Mesodermal cell (in vitro differentiated cells): ENCODE results near the gene TMEM167B.

Source experiments
- H3K27ac ChIP-seq: 2 replicates; pipeline ENCODE4 v1.7.0; 2013; ENCODE audit warnings: mild to moderate bottlenecking, low read depth, low read length, moderate library complexity; ENCODE audit not compliant: severe bottlenecking
- H3K36me3 ChIP-seq: 2 replicates; pipeline ENCODE4 v1.7.1; 2013; ENCODE audit warnings: mild to moderate bottlenecking, low read length, moderate library complexity; ENCODE audit not compliant: control insufficient read depth, insufficient read depth
- H3K4me1 ChIP-seq: one replicate; pipeline ENCODE4 v1.7.1; 2013; ENCODE audit warnings: mild to moderate bottlenecking, low read length; ENCODE audit not compliant: insufficient read depth, control insufficient read depth, poor library complexity, severe bottlenecking
- H3K4me3 ChIP-seq: 2 replicates; pipeline ENCODE4 v1.7.0; 2013; ENCODE audit warnings: low read length, control low read depth, mild to moderate bottlenecking; ENCODE audit not compliant: insufficient read depth, poor library complexity, severe bottlenecking; ENCODE audit errors: extremely low read depth
- H3K9me3 ChIP-seq: 2 replicates; pipeline ENCODE4 v1.7.1; 2013; ENCODE audit warnings: mild to moderate bottlenecking, low read length, moderate library complexity; ENCODE audit not compliant: control insufficient read depth
- WGBS, 2 experiments: methylation state at CpG; one replicate each; pipeline ENCODE4 v1.1.5; 2013; ENCODE audit warnings: missing lambda C conversion rate in 2 of 2; ENCODE audit not compliant: insufficient coverage in 2 of 2; 5-methylcytosine and 5-hydroxymethylcytosine counted together

Gene TMEM167B

GRCh38 chr1:109114342-109114674 lies 23.7 kb downstream of the TMEM167B start:
- H3K4me1 ChIP-seq: no peaks in the 10 kb centered on the region
- H3K27ac ChIP-seq: no peak overlapping the region
- H3K4me3 ChIP-seq: peak overlapping the region; percentile 16
- H3K36me3 ChIP-seq: no peaks in the 10 kb centered on the region
- WGBS, 2 experiments: 10 to 13% methylated on average over 9 to 12 of the region's 12 CpGs
- no peaks in the 10 kb centered on the region for H3K9me3 ChIP-seq

DNA sequence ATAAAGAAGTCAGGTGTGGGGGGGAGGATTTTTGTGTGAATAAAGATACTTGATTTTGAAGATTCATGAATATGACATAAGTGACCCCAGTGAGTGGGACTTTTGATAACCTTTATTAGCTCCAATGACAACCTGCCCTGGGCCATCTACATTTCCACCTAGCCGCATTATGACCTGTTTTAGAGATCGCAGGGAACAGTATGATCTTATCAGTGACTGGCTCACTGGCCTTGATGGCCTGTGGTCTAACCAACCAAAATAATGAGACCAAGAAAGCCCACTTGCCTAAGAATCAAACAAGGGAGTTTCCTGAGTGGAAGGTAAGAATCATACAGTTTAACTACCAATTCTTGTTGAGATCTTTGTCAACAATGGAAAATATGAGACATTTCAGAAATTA lies 25.1 kb downstream of the TMEM167B start:
- H3K4me3 ChIP-seq: no peak overlapping the region
- H3K27ac ChIP-seq: no peak overlapping the region
- H3K4me1 ChIP-seq: no peaks in the 10 kb centered on the region
- WGBS, 2 experiments: 94% methylated on average over 2 of the region's 2 CpGs; no CpG with 5 or more reads in 1 of the 2 experiments
- H3K36me3 ChIP-seq: no peaks in the 10 kb centered on the region
- H3K9me3 ChIP-seq: no peaks in the 10 kb centered on the region

- Histone ChIP-seq H3K36me3 (no peaks in the 10 kb centered on the region), H3K9me3 (no peaks in the 10 kb centered on the region), H3K4me3 (no peak overlapping the region), H3K27ac (no peak overlapping the region), H3K4me1 (no peaks in the 10 kb centered on the region)
- WGBS, 2 experiments: no CpG with 5 or more reads among the region's 1 CpG
Observed at GRCh38 chr1:109116286-109116685, 25.7 kb downstream of the TMEM167B start.

- H3K4me3 ChIP-seq: no peak overlapping the region
- 86 to 91% methylated on average over 1 to 3 of the region's 3 CpGs for WGBS, 2 experiments
- no peak overlapping the region for H3K27ac ChIP-seq
- no peaks in the 10 kb centered on the region for H3K9me3 ChIP-seq
- no peaks in the 10 kb centered on the region for H3K4me1 ChIP-seq
- no peaks in the 10 kb centered on the region for H3K36me3 ChIP-seq
Observed at GRCh38 chr1:109118089-109118488, 27.5 kb downstream of the TMEM167B start.

DNA sequence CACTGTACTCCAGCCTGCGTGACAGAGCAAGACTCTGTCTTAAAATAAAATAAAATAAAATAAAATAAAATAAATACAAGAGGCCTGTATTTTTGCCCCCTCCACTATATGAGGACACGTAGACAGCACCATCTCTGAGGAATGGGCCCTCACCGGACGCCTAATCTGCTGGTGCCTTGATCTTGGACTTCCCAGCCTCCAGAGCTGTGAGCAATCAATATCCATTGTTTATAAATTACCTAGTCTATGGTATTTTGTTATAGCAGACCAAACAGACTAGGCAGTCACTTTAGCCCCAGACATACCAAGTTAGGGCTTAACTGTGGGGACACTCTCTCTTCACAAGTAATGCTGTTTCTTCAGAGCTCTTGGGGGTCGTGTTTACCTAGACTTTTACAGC lies 29.8 kb downstream of the TMEM167B start:
- WGBS, 2 experiments: 94% methylated on average over 3 of the region's 5 CpGs; no CpG with 5 or more reads in 1 of the 2 experiments
- no peaks in the 10 kb centered on the region for H3K36me3 ChIP-seq
- no peak overlapping the region for H3K27ac ChIP-seq
- H3K9me3 ChIP-seq: no peaks in the 10 kb centered on the region
- H3K4me1 ChIP-seq: no peaks in the 10 kb centered on the region
- H3K4me3 ChIP-seq: no peak overlapping the region

DNA sequence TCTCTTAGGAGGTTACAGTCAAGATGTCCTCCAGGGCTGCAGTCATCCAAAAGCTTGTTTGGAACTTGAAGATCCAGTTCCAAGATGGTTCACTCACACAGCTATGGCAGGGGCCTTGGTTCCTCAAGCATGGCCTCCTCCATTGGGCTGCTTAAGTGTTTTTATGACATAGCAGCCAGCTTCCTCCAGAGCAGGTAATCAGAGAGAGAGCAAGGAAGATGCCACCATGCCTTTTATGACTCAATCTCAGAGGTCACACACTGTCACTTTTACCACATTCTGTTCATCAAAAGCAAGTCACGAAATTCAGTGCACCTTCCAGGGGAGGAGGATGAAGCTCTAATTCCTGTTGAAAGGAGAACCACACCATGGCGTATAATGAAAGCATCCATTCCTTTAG lies 40.5 kb downstream of the TMEM167B start:
- Histone ChIP-seq H3K9me3 (no peaks in the 10 kb centered on the region), H3K27ac (no peak overlapping the region)
- 80 to 95% methylated on average over 1 to 2 of the region's 2 CpGs for WGBS, 2 experiments

GRCh38 chr1:109131800-109132199 lies 41.2 kb downstream of the TMEM167B start:
- Histone ChIP-seq H3K4me3 (no peak overlapping the region), H3K36me3 (no peaks in the 10 kb centered on the region), H3K27ac (no peak overlapping the region), H3K4me1 (no peaks in the 10 kb centered on the region), H3K9me3 (no peaks in the 10 kb centered on the region)

More for the DNA sequence above, 40.5 kb downstream of the TMEM167B start:
- Histone ChIP-seq H3K36me3 (no peaks in the 10 kb centered on the region), H3K4me1 (no peaks in the 10 kb centered on the region), H3K4me3 (no peak overlapping the region)

GRCh38 chr1:109133002-109133706 lies 42.6 kb downstream of the TMEM167B start:
- 90 to 100% methylated on average over 1 of the region's 4 CpGs for WGBS, 2 experiments
- H3K27ac ChIP-seq: no peak overlapping the region
- no peaks in the 10 kb centered on the region for H3K9me3 ChIP-seq
- no peak overlapping the region for H3K4me3 ChIP-seq
- no peaks in the 10 kb centered on the region for H3K4me1 ChIP-seq
- H3K36me3 ChIP-seq: no peaks in the 10 kb centered on the region

GRCh38 chr1:109133815-109134214 lies 43.3 kb downstream of the TMEM167B start:
- no peaks in the 10 kb centered on the region for H3K9me3 ChIP-seq
- no peak overlapping the region for H3K27ac ChIP-seq
- 77 to 83% methylated on average over 1 to 2 of the region's 2 CpGs for WGBS, 2 experiments
- H3K4me3 ChIP-seq: no peak overlapping the region
- H3K4me1 ChIP-seq: no peaks in the 10 kb centered on the region
- H3K36me3 ChIP-seq: no peaks in the 10 kb centered on the region

- Histone ChIP-seq H3K27ac (no peak overlapping the region), H3K4me1 (no peaks in the 10 kb centered on the region), H3K9me3 (no peaks in the 10 kb centered on the region), H3K4me3 (no peak overlapping the region), H3K36me3 (no peaks in the 10 kb centered on the region)
- 86 to 89% methylated on average over 6 to 7 of the region's 7 CpGs for WGBS, 2 experiments
Observed at GRCh38 chr1:109134423-109134822, 43.9 kb downstream of the TMEM167B start.

- Histone ChIP-seq H3K27ac (no peak overlapping the region), H3K9me3 (no peaks in the 10 kb centered on the region), H3K4me1 (no peaks in the 10 kb centered on the region), H3K36me3 (no peaks in the 10 kb centered on the region), H3K4me3 (no peak overlapping the region)
- 89 to 93% methylated on average over 3 of the region's 3 CpGs for WGBS, 2 experiments
Observed at GRCh38 chr1:109135940-109136339, 45.4 kb downstream of the TMEM167B start.
